T-helper 2 cell treated with Interferon-gamma antibody and Interleukin-4, amounts not matched to agents 5 μg/mL and 100 μg/mL, for 36 hours (primary cell): ENCODE results near the gene SEMA3A.

Experiments
- DNase-seq: peaks from one replicate; pipeline ENCODE4 v3.0.0; 2021; ENCODE audit warnings: low spot score
- H3K27ac Mint-ChIP-seq: one replicate; pipeline ENCODE4 v1.8.0; 2021; ENCODE audit warnings: mild to moderate bottlenecking, mixed read lengths
- H3K27me3 Mint-ChIP-seq: one replicate; pipeline ENCODE4 v1.8.0; 2021; ENCODE audit warnings: low read depth, mixed read lengths
- H3K36me3 Mint-ChIP-seq: one replicate; pipeline ENCODE4 v1.8.0; 2021; ENCODE audit warnings: low read depth, mixed read lengths
- H3K4me1 Mint-ChIP-seq: one replicate; pipeline ENCODE4 v1.8.0; 2021; ENCODE audit warnings: low read depth, mixed read lengths
- H3K4me3 Mint-ChIP-seq: one replicate; pipeline ENCODE4 v1.8.0; 2022; ENCODE audit warnings: mild to moderate bottlenecking, moderate library complexity, mixed read lengths
- H3K9me3 Mint-ChIP-seq: one replicate; pipeline ENCODE4 v1.8.0; 2021; ENCODE audit warnings: mixed read lengths

SEMA3A gene

DNA sequence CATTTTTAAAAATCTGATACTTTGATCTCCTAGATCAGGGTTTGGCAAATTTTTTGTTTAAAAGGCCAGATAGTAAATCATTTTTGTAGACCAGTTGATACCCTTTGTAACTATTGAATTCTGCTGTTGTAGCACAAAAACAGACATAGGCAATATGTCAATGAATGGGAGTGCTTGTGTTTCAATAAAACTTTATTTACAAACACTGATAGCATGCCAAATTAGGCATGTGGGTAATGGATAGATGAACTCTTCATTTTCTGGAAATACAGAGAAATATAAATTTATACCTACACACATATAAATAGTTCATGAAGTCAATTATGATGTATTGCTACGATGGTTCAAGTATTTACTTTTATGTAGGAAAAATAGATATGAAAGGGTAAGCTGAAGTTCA lies 60.4 kb downstream of the SEMA3A start:
- Mint-ChIP-seq H3K36me3 (no peaks in the 10 kb centered on the region), H3K9me3 (no peaks in the 10 kb centered on the region), H3K27ac (no peak overlapping the region), H3K27me3 (no peaks in the 10 kb centered on the region), H3K4me1 (no peaks in the 10 kb centered on the region), H3K4me3 (no peak overlapping the region)
- no peak for DNase-seq

DNA sequence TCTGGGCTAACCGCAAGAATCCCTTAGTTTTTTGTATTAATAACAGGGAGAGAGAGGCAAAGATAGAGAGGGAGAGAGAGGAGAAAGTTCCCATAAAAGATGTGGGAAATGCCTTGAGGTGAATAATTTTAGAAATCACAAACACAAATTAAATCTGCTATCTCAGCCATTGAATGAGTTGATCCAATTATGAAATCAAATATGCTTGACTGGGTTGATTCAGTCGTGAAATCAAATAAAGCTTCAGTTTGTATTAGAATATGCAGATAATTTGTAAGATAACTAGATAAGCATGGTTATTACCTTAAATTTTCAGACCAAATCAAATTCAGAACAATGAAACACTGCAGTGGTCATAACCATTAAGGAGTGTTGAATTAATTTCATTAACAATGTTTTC lies 68.9 kb downstream of the SEMA3A start:
- Mint-ChIP-seq H3K27me3 (no peaks in the 10 kb centered on the region), H3K4me3 (no peak overlapping the region), H3K27ac (no peak overlapping the region), H3K36me3 (no peaks in the 10 kb centered on the region), H3K9me3 (no peaks in the 10 kb centered on the region), H3K4me1 (no peaks in the 10 kb centered on the region)
- no peak for DNase-seq

DNA sequence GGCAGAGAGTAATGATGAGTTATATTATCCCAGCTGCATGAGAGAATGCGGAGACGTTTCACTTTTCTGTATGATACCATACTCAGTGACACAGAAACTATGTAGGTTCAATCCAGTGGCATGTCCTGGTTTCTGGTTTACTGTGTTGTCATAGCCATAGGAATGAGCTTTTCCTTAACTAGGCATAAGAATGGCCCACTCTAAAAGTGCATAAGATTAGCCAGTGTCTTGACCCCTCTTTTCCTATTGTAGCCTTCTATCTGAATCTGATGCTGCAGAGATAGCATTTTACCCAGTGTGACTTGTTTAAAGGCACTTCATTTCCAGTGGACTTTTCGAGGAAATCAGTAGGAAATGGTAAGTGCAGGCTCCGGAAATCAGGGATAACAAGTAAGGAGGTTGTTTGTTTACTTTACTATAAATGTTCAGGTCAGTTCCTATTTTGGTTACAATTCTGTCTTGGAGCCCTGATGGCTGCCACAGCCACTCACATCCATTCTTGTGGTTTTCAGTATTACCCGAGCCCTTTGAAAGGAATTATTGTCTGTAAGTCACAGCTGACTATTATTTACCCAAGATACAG lies 70.5 kb downstream of the SEMA3A start:
- H3K9me3 Mint-ChIP-seq, result no peaks in the 10 kb centered on the region
- H3K36me3 Mint-ChIP-seq, result no peaks in the 10 kb centered on the region
- no peak overlapping the region for H3K27ac Mint-ChIP-seq
- no peak for DNase-seq
- no peak overlapping the region for H3K4me3 Mint-ChIP-seq
- no peaks in the 10 kb centered on the region for H3K27me3 Mint-ChIP-seq
- H3K4me1 Mint-ChIP-seq, result no peaks in the 10 kb centered on the region

DNA sequence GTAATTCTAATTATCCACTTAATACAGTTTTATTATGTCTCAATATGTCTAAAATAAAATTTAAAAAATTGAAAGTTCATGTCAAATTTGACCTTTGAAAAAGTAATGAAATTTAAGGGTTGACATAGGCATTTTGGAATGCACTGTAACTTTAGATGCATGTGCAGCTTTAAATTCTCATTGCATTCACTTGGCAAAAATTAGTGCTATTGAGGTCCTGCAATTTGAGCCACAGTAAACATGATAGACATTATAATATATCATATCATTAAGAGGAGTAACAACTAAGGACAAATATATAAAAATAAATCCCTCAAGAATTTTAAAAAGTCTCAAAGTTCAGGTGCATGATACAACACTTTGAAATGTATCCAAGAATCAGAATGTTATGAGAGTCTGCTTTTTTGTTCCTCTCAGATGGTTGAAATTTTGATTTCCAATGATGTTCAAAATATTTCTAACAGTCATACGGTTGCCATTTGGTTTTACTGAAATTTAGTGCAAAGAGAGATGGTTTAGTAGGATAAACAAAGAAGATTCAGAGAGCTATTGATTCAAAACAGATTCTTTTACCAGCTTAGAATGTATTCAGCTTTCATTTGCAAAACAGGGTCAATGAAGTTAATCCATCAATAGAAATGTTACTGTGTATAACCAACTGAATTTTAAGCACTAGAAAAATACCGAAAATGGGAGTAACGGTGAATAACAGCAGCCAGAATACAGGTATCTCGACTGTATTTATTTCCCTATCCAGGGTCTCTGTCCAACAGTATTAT lies 71.8 kb downstream of the SEMA3A start:
- DNase-seq, result no peak

DNA sequence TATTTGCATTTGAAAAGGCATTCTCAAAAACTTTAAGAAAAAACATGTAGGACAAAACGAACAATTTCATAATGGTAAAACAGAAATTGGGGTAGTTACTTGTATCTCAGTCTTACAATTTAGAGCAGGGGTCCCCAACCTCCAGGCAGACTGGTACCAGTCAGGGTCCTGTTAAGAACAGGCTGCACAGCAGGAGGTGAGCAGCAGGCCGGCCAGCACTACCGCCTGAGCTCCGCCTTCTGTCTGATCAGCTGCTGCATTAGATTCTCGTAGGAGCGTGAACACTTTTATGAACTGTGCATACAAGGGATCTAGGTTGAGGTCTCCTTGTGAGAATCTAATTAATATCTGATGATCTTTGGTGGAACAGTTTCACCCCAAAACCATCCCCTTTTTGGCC lies 77.3 kb downstream of the SEMA3A start:
- Mint-ChIP-seq H3K36me3 (no peaks in the 10 kb centered on the region), H3K27me3 (no peaks in the 10 kb centered on the region), H3K4me3 (no peak overlapping the region), H3K9me3 (no peaks in the 10 kb centered on the region), H3K27ac (no peak overlapping the region), H3K4me1 (no peaks in the 10 kb centered on the region)
- no peak for DNase-seq

More for the DNA sequence above, 71.8 kb downstream of the SEMA3A start:
- Mint-ChIP-seq H3K4me3 (no peak overlapping the region), H3K9me3 (no peaks in the 10 kb centered on the region), H3K4me1 (no peaks in the 10 kb centered on the region), H3K36me3 (no peaks in the 10 kb centered on the region), H3K27ac (no peak overlapping the region), H3K27me3 (no peaks in the 10 kb centered on the region)

DNA sequence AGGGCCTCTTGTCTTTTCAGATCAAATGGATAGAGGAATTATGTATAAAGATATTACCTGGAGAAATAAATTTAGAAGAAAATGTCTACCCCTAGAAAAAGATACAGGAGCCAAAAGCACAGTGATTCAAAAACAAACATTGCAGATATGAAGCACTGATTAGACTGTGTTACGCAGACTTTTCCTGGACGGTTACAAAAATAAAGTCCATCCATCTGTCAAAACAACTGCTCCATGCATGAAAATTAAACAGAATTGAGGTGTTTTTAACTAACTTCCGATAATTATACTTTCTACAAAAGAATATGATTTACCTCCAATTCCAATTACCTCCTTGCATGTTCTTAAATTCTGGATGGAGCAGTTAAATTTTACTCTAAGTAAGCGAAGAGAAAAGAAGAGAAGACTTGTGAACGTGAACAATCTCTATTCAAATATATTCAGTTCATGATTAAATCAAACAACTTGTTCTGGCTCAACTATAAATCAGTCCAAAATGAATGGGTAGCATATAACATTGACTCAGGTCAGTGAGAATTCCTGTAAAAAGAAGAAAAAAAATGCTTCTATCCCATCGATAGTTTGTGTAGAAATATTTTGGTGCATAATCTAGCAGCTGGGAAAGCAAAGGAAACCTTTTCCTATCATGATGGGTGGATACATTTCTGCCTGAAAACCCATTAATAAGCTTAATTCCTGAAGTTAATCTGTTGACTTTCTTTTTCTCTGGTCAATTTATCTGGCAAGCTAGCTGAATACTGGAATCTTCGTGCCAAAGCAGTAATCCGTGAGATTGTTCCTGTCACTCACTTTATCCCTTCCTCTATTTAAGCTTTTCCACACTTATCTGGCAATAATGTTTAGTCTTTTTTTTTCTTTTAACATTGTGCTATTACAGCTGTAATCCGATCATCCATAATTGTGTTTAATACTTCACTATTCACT lies 80.4 kb downstream of the SEMA3A start:
- Mint-ChIP-seq H3K4me3 (no peak overlapping the region), H3K27ac (no peak overlapping the region)
- DNase-seq, result no peak

DNA sequence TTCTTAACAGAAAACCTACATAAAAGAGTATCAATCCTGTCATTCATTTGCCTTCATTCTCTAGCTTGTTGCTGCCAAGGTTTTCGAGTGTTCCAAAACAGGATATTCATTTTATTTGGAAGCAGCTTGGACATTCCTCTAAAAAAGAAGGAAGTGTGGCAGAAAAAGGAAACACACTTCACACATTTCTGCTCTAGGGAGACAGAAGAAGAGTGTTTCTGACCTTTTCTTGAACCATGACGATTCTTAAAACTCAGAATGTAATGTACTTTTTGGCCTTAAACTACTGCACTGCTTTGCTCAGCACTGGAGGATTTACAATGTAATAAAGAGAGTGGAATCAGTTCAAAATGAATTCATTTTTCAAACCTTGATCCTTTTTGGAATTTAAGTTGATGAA lies 81.3 kb downstream of the SEMA3A start:
- H3K27ac Mint-ChIP-seq, result no peak overlapping the region
- no peaks in the 10 kb centered on the region for H3K9me3 Mint-ChIP-seq
- H3K4me3 Mint-ChIP-seq, result no peak overlapping the region
- no peaks in the 10 kb centered on the region for H3K4me1 Mint-ChIP-seq
- H3K27me3 Mint-ChIP-seq, result no peaks in the 10 kb centered on the region
- H3K36me3 Mint-ChIP-seq, result no peaks in the 10 kb centered on the region
- no peak for DNase-seq

More for the DNA sequence above, 80.4 kb downstream of the SEMA3A start:
- no peaks in the 10 kb centered on the region for H3K4me1 Mint-ChIP-seq
- no peaks in the 10 kb centered on the region for H3K27me3 Mint-ChIP-seq
- no peaks in the 10 kb centered on the region for H3K36me3 Mint-ChIP-seq
- no peaks in the 10 kb centered on the region for H3K9me3 Mint-ChIP-seq

DNA sequence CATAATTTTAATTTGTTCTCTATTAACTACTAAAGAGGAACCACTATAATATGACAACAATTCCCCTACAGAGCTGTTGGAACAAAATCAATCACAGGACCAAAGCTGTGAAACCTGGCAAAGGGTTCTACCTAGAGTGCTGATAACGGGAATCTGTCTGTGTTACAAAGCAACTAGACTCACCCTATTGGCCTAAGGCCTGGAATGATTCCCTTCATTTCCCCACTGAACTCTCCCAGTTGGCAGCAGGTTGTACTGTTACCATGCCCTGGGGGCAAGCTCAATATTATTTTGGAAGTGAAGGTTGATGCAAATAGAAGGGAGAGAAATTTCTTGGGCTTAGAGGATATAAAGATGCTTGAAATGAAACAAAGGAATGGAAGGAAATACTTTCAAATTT lies 81.8 kb downstream of the SEMA3A start:
- Mint-ChIP-seq H3K4me1 (no peaks in the 10 kb centered on the region), H3K27ac (no peak overlapping the region), H3K27me3 (no peaks in the 10 kb centered on the region), H3K9me3 (no peaks in the 10 kb centered on the region), H3K36me3 (no peaks in the 10 kb centered on the region), H3K4me3 (no peak overlapping the region)
- DNase-seq, result no peak

DNA sequence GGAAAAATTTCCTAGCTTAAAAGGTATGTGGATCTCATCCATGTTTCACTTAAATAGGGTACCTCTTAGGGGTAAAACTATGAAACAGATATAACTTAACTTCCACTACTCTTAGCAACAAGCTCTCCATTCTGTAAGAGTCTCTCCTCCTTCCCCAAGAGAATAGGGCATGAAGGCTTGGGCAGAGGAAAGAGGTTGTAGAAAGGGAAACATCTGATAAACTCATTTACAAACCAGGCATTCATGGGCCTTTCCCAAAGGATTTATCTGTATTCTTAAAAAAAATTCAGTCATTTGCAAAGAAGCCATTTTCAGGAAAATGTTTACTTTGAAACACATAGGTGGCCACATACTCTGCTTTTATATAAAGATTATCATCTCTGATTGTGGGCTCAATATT lies 82.7 kb downstream of the SEMA3A start:
- Mint-ChIP-seq H3K9me3 (no peaks in the 10 kb centered on the region), H3K27me3 (no peaks in the 10 kb centered on the region), H3K27ac (no peak overlapping the region), H3K4me1 (peaks cover 2% of the 10 kb centered on the region), H3K36me3 (no peaks in the 10 kb centered on the region), H3K4me3 (no peak overlapping the region)
- no peak for DNase-seq

DNA sequence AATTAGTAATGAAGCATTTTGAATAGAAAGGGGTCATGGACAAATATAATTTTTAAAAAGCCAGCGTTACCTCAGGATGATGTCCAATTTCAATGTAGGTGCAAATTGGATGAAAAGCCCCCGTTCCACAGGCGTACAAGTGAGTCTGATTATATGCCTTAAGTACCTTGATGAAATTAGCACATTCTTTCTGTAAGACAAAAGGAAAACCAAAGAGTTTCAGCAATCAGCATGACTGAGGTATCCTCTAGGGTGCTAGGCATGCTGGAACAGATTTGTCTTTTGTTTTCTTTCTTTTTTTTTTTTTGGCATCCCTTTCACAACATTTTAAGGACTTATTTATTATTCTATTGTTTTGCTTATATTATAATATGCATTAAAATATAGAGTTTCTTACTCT lies 84.2 kb downstream of the SEMA3A start:
- Mint-ChIP-seq H3K4me1 (peaks cover 2% of the 10 kb centered on the region), H3K27ac (no peak overlapping the region), H3K36me3 (no peaks in the 10 kb centered on the region), H3K27me3 (no peaks in the 10 kb centered on the region), H3K4me3 (no peak overlapping the region), H3K9me3 (no peaks in the 10 kb centered on the region)
- DNase-seq, result no peak

DNA sequence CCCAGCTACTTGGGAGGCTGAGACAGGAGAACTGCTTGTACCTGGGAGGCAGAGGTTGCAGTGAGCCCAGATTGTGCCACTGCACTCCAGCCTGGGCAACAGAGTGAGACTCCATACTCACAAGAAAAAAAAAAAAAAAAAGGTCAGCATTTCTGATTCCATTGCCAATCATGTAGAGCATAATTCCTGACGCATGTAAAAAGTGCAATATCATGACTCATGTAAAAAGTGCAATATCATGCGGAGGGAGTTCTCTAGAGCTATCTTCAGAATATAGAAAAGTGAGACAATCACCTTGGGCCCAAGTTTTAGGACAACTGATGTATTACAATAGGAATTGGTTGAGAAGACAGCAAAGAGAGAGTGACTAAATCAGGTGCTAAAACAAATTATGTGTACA lies 85.8 kb downstream of the SEMA3A start:
- Mint-ChIP-seq H3K27me3 (no peaks in the 10 kb centered on the region), H3K4me1 (peaks cover 2% of the 10 kb centered on the region), H3K9me3 (no peaks in the 10 kb centered on the region), H3K27ac (no peak overlapping the region), H3K4me3 (no peak overlapping the region), H3K36me3 (no peaks in the 10 kb centered on the region)
- DNase-seq, result no peak

DNA sequence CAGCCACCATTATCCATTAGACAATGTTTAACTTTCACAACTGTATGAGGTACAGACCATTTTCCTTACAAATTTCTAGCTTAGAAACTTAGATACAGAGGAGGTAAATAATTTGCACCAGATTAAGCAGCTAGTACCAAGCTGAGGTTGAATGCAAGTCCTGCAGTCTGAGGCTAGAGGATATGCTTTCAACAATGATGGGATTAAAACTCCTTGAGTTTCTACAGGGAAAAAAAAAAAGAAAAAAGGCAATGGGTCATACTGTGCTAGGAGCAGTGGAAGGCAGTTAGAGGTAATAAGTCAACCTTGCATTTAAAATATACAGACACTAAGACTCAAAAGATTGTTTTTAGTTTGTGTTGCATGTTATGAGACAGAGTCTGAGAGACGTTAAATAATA lies 86.5 kb downstream of the SEMA3A start:
- Mint-ChIP-seq H3K9me3 (no peaks in the 10 kb centered on the region), H3K36me3 (no peaks in the 10 kb centered on the region), H3K4me3 (no peak overlapping the region), H3K27ac (no peak overlapping the region), H3K27me3 (no peaks in the 10 kb centered on the region), H3K4me1 (peaks cover 2% of the 10 kb centered on the region)
- no peak for DNase-seq

DNA sequence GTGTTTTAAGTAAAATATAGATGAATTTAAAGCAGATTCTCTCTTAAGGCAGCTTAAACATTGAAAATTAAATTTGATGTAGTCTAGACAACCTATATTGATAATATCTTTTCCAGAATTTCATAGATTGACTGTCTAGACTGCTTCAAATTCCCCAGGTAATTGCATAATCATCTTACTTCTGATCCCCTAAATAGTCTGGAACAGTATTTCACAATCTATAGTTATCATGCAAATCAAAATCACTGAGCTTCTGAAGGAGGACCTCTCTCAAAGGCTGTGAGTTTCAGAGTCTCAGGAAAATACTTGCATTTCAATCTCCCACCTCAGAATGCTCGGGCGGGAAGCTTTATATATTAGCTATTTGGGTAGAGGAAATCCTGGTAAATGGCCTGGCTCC lies 87.3 kb downstream of the SEMA3A start:
- DNase-seq, result no peak
- no peak overlapping the region for H3K27ac Mint-ChIP-seq

DNA sequence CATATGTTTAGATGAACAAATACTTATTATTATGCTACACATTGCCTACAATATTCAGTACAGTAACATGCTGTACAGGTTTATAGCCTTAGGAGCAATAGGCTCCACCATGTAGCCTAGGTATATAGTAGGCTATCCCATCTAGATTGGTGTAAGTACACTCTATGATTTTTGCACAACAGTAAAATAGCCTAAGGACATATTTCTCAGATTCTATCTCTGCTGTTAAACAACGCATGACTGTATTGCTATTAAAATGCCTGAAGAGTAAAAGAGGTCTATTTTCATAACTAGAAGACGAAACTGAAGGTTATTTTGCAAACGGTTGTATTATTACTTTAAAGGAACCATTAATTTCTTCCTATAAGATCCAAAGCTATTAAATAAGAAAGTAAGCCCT lies 88.3 kb downstream of the SEMA3A start:
- Mint-ChIP-seq H3K36me3 (no peaks in the 10 kb centered on the region), H3K4me1 (peaks cover 4% of the 10 kb centered on the region), H3K4me3 (no peak overlapping the region), H3K9me3 (no peaks in the 10 kb centered on the region), H3K27ac (no peak overlapping the region), H3K27me3 (no peaks in the 10 kb centered on the region)
- DNase-seq, result no peak

More for the DNA sequence above, 87.3 kb downstream of the SEMA3A start:
- Mint-ChIP-seq H3K36me3 (no peaks in the 10 kb centered on the region), H3K27me3 (no peaks in the 10 kb centered on the region), H3K9me3 (no peaks in the 10 kb centered on the region), H3K4me1 (peaks cover 3% of the 10 kb centered on the region), H3K4me3 (no peak overlapping the region)
